Heart right ventricle (tissue), 12 donors: ENCODE results near the gene TAMM41. TPM values are rescaled to one million over a fixed set of nuclear protein-coding genes. Genes with fewer than 3 reads are reported as not detected.

Experiments used
- polyA plus RNA-seq, 2 donors: library from polyadenylated mRNA; stranded (reverse); fragments of 200-250 nt; gene quantifications; one replicate each; pipeline ENCODE4 v1.2.3, GENCODE V29; 2013
- total RNA-seq, 10 donors: library from RNA; stranded (reverse); fragmentation: NEBNext Ultra II Directional in 3 of 10; extraction: Animal tissue kit (Norgen Biotek cat#: 25700) in 3 of 10; gene quantifications; one replicate each; pipeline versions ENCODE4 v1.2.1 to v1.2.4, GENCODE V29; 2021 to 2023
- donor health status: ischemic (EF 13 %, LVEDD 7.1; RV severe dilation, severe dysfunction).
- donor health status: healthy with polysubstance abuse.
- donor health status: DM: no; HTN: yes; CAD: no.
- donor health status: DM: no; HTN: no; CAD: no.
- donor health status: ischemic (EF 25% LVEDD 6.9; RV normal size, moderate dysfunction).
- donor health status: ischemic (EF 25% LVEDD 5.7; RV mildly dilated, moderate dysfunction).
- donor health status: healthy.
- donor health status: nonischemic (EF 11% LVEDD 7.7; RV severe dilation, severe dysfunction).
- donor health status: DM: yes; HTN: yes; CAD: no.
- donor health status: PGD.
- donor health status: ischemic (EF 29% LVEDD 5.4; RV normal size, mild dysfunction).
- donor health status: nonischemic (EF 23%, LVEDD 6.1; RV moderate dilation, normal function).

The TAMM41 gene
- total and polyA plus RNA-seq, 12 donors: 8.1 to 13.0 (median 10.2) TPM

Other genes starting within 250 kb of the TAMM41 start
- 10 to 100 TPM; 20.8 to 46.1 (median 30.3) TPM for gene VGLL4, start 203.0 kb downstream of the TAMM41 start, total RNA-seq
- 10 to 100 TPM; 14.5 to 28.2 TPM for gene VGLL4, start 203.0 kb downstream of the TAMM41 start, polyA plus RNA-seq
- 1 to 10 TPM in 4 of 10 donors, under 1 TPM in 5, not detected in 1; 0.09 to 2.6 (median 0.70) TPM for gene SYN2, start 157.5 kb upstream of the TAMM41 start, total RNA-seq
- 1 to 10 TPM; 1.8 to 3.1 TPM for gene SYN2, start 157.5 kb upstream of the TAMM41 start, polyA plus RNA-seq